Stimulated activated CD4-positive, alpha-beta T cell treated with anti-CD3 and anti-CD28 coated beads, Interleukin-4, amount 100 ng/mL, for 4 hours (primary cell): ENCODE measurements around the gene SLC26A1.

Experiments used
- DNase-seq, 2 experiments: peaks; one replicate each; pipeline ENCODE4 v3.0.0-alpha.2; 2020

Gene SLC26A1

DNA sequence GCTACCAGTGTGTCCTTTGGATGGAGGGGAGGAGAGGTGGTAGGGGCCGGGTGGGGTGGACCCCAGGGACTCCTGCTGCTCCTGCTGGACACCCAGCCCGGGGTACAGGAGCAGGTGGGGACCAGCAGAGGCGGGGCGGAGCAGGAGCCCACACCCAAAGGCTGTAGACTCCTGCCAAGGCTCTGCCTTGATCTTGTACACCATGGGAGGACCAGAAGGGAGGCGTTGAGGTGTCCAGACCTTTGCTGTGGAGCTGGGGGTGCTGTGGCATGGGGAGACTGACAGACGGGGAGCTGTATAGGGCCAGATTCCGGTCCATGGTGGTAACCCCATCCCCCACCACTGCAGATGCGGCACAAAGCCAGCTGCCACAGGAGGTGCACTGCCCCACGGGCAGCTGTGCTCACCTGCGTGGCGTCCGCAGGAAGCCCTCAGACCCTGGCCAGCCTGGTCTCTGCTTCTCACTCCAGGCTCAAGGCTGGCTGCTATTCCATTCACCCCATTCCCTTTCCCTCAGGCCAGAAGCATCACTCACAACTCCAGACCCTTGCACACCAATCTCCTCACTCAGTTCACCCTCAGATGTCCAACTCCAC lies 5.0 kb upstream of the SLC26A1 start:
- no peak for DNase-seq

DNA sequence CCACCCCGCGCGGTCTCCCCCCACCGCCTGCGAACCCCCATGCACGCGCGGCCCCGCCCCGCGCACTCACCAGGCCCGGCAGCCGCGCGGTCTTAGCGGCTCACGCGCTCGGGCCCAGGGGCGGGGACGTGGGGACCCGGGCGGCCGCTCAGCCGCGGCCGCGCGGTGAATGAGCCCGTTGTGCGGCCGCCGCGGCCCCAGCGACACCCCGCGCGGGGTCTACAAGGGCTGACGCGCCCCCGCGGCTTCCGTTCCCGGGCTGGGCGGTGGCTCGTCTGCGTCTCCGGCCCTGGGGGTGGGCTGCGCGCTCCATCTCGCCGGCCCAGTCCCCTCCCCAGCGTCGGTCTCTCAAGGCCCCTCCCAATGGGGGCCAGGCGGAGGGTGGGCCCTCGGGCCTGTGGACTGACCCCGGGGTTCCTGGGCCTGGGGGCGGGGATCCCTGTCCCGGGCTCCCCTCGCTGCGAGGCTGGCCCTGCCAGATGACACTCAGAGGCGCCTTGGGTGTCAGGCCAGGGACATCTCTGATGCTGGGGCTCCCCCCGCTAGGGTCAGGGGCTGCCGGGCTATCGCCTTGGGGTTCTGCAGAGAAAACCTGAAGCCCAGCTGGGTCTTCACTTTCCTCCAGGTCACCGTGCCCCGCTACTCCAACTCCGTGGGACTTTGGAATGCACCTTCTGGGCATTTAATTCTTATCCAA lies 4.3 kb upstream of the SLC26A1 start:
- no peak for DNase-seq

DNA sequence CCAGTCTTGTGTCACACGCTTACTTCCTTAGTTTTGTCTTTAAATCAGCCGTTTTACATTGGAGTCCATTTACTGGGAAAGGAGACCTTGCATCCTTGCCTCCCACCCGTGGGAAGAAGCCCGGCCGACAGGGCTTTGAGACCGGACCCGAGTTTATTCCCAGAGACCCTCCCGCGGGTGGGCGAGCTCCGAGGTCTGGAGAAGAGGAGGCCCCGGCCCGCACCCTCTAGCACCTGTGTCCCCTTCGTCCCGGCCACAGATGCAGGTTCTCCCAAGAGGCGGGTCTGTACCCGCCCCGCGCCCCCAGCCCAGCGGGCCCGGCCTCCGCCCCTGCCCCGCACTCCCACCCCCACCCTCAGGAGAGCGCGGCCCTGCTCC lies 3.8 kb upstream of the SLC26A1 start:
- no peak for DNase-seq

DNA sequence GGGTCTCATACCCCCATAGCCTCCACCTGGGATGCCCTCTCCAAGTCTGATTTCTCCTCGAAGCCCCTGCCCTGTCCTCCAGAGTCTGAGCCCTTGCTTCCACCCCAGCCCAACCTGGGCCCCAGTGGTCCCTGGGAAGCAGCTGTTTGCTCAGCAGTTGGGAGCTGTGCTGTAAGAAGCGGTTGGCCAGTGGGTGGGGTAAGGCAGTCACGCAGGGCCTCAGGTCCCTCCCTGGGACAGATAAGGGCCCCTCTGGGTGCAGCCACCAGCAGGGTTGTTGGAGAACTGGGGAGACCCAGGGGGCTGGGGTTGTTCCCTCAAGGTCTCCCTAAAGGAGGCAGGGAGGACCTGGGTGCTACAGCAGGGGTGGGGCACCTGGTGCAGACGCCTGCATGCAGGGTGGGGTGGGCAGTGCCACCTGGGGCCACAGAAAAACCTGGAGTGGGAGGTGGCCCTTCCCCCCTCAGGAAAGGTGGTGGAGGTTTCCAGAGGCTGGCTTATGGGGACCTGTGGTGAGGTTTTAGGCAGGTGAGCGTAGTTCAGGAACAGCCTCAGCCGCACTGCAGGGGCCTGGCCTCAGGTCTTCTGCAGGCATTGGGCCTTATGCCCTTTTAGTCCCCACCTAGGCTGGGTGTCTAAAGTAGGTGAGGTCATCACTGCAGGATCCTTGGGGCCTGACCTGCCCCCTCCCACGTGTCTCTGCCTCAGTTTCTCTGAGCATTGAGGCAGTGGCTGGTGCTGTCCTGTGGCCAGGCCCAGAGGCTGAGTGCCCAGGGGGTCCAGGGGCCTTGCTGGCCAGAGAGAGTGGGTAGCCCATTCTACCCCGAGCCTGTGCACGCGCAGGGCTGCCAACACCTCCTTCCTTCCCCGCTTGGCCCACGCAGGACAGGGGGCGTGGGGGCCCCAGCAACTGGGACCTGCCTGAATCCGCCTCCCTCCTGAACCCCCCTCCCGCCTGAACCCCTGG lies 3.1 kb upstream of the SLC26A1 start:
- no peak for DNase-seq

DNA sequence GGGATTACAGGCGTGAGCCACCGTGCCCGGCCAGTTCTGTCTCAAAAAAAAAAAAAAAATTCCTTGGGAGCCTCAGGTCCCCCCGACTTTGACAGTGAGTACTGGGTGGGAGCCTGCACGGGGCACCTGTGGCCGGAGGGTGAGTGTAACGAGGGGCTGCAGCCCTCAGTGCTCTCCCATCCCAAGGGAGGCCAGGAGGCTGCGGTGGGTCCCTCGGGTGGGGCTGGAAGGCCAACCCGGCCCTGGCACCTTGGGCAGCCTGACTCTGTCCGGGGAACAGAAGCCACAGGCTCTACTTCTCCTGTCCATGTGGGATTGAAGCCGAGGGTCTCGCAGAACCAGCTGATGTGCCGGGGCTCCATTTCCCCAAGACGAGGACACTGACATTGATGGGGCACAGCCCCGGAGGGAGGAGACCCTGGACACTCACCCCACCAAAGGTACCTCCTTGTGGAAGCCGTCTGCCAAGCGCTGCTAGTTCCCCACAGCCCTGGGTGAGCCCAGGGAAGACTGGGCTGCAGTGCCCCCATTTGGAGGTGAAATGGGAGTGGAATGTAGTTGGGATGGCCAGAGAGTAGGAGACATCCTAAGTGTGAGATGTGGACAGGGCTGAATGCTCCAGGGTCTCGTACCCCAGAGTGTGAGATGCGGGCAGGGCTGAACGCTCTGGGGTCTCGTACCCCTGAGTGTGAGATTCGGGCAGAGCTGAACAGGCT lies 2.3 kb upstream of the SLC26A1 start:
- DNase-seq: no peak

DNA sequence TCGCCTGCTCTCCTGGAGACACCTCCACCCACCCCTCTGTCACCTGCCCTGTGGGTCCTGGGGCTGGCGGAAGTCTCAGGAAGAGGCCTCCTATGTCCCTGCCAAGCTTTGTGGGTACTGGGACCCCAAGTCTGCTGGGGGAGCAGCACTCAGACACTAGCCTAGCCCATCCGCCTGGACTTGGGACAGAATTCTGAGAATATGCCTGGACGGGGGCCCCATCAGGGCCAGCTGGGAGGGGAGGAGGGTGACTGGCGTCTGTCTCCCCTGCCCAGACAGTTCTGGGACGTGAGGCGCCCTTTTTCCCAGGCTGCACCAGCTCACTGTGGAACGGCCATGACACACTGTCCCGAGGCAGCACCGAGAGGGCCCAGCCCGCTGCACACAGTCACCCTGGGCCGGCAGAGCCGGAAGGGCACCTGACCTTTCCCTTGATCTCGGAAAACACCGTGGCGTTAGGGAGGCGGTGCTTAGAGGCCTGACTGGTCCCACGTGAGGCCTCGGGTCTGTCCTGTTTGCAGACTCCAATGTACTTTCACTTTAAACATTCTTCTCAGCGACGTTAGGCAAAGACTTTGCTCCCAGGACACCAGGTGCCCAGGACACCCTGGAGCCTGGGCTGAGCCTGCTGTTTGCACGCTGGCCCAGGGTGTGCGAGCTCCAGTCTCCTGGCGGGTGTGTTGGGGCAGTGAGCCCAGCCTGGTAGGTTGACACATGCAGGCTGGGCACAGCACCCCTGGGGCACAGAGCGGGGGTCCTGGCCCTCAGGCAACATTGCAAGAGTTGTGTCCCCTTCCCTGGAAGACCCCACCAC lies 700 bp downstream of the SLC26A1 start:
- DNase-seq: no peak

DNA sequence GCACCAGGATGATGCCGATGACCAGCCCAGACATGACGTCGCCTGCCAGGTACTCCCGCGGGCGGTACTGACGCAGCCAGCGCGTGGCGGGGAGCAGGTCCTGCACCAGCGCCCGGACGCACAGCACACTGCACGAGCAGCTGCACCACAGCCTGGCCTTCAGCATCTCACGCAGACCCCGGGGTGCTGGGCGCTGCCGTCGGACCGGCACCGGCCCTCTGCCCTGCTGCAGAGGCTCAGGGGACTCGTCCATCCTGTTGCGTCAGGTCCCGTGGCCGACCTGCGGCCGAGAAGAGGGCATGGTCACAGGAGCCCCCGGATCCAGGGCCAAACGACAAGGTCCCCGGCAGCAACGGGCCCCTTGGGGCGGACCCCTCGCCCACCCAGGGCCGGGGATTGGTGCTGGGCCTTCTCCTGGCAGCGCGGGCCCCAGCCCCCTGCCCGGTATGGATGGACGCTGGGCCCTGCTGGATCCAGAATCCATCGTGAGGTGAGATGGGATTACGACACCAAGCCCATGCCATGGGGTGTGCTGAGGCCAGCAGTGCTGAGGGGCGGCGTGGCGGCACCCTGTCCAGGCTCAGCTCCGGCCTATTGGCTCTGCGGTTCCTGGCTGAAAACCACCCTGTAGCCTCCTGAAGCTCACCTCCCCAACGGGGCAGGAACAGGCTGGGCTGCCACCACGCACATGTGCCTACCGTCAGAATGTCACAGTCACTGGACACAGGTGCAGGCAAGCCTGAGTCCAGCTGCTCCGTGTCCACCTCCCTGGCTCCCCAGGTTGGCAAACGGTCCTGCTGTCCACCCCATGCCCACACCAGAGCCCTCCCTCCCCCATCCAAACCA lies 1.5 kb downstream of the SLC26A1 start:
- no peak for DNase-seq

DNA sequence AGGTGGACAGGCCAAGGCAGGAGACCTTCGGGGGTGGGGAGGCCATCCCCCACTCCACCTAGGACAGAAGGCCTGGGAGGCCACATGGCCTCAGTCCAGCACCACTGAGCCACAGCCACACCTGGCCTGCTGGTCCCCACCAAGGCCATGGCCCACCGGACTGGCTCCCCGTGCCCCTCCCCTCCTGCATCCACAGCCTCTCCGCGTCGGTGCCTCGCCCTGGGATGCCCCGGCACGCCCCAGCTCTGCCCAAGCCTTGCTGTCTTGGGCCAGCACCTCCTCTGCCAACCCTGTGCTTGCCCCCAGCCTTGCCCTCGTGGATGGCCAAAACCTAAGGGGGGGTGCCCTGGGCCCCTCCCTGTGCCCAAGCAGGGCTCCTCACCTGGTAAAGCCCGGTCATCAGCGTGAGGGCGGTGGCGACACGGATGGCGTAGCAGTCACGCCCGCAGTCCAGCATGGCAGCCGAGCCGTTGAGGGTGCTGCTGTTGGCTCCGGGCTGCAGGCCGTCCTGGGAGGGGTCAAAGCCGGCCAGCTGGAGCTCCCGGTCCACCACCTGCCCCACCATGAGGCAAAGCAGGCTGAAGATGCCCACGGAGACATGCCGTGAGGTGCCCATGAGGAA lies 2.3 kb downstream of the SLC26A1 start:
- no peak for DNase-seq

DNA sequence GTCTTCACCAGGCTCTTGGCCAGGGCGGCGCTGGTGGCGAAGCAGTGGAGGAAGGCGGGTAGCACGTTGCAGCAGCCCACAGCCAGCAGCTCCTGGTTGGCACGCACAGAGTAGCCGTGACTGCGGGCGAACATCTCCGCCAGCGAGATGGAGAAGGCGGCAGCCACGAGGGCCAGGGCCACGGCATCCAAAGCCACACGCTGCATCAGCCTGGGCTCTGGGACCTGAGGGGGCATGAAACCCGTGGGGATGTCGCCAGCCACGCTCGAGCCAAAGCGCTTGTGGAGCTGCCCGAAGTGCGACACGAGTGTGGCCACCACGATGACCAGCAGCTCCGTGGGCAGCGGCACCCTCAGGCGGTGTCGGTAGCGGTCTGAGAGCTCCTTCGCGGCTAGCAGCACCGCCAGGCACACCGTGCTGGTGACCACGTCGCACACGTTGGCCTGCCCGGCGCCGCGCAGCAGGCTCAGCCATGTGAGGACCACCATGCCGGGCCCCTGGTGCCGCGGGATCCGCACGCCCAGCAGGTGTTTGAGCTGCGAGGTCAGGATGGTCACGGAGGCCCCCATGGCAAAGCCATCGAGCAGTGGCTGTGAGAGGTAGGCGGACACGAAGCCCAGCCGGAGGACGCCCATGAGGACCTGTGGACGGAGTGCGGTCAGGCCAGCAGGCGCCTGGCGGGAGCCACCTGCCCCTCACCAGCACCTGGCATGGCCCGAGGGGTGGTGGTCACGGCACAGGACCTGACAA lies 3.3 kb downstream of the SLC26A1 start:
- no peak for DNase-seq

DNA sequence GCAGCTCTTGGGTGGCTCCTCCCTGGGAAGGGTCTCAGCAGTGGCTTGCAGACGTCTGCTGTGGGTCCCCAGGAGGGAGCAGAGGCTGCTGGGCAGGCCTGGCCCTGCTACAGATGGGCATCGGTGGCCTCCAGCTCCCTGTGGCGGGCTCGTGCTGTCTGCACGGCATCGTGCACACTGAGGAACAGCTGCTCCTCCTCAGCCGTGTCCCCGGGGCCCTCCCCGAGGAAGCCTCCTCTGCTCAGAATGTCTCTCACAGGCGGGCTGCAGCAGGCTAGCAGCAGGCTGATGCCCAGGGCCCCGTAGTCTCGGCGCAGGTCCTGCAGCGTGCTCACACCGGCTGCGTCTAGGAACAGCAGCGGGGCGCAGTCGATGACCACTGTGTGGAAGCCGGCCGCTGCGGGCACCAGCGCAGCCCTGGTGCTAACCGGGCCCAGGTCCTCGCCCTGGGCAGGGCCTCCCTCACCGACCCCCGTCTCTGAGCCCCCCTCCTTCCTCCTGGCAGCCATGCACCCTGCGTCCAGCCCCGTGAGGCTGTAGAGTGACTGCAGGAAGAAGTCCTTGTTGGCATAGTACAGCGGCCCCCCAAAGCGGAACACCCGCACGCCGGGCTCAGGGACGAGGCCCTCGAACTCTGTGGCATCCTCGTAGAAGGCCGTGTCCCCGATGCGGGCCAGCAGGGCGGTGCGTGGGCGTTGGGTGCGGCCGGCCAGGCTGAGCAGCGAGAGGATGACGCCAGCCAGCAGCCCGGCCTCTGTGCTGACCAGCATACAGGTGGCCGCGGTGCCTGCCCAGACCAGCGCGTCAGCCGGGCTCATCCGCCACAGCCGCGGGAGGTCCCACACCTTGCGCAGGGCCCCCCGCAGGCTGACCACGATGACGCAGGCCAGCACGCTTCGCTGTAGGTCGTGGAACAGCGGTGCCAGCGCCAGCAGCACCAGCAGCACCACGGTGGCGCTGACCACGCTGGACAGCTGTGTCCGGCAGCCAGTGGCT lies 4.2 kb downstream of the SLC26A1 start:
- DNase-seq: no peak

DNA sequence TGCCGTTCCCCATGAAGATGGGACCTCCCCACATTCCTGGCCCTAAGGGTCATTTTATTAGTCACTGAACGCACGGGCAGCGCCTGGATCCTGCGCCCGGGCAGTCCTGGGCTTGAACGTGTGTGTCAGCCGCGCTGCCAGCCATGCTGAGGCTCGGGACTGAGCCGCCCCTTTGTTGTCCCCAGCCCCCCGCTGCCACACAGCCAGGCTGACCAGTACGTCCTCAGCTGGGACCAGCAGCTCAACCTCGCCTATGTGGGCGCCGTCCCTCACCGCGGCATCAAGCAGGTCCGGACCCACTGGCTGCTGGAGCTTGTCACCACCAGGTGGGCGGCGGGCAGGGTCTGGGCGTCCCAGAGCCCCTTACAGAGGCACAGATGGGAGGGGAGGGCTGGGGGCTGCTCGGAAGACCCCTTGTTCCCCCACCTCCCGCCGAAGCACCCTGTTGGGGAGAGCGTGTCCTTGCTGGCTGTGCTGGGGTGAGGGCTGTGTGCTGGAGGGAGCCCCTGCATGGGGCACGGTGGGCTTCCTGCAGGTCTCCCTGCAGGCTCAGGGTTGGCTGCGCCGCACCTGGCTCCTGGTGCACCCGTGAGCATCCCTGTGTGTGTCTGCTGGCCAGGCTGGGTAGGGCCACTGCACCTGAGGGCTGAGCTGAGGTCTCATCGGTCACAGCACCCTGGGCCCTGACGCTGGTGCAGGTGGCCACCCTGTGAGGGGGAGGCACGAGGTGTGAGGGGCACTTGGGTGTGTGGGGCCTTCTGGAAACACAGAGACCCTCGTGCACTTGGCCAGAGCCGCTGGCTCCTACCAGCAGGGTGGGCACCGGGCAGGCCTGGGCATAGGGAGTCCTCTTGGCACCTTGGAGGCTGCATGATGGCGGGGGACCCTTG lies 5.3 kb downstream of the SLC26A1 start:
- no peak for DNase-seq

DNA sequence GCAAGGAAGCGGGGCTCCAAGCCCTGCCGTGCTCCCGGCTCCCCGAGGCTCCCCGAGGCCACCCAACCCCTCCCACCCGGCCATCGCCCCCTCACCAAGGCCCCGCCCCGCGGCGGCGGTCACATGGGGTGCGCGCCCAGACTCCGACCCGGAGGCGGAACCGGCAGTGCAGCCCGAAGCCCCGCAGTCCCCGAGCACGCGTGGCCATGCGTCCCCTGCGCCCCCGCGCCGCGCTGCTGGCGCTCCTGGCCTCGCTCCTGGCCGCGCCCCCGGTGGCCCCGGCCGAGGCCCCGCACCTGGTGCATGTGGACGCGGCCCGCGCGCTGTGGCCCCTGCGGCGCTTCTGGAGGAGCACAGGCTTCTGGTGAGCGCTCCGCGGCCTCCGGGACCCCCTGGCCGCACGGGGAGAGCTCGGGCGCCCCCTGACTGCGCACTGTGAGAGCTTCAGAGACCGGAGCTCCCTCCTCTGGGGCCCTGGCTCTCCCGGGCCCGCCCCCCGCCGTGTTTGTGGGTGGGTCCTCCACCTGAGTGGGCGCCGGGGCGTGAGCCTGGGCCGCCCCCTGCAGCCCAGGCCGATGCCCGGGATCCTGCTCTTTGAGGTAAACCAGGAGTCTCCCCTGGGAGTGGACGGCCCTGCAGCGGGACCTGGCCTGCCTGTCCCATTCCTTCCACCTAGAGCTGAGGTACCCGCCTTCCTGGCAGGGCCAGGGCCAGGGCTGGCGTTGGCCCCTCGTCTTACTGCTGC lies 6.2 kb downstream of the SLC26A1 start, which contains the start of gene IDUA:
Gene IDUA, plus strand, starts transcription at position 166 of the 745 bp plus-strand sequence. Its CDS starts 41 bp downstream, at position 207.
- peak; percentile 86 to 88 for DNase-seq

DNA sequence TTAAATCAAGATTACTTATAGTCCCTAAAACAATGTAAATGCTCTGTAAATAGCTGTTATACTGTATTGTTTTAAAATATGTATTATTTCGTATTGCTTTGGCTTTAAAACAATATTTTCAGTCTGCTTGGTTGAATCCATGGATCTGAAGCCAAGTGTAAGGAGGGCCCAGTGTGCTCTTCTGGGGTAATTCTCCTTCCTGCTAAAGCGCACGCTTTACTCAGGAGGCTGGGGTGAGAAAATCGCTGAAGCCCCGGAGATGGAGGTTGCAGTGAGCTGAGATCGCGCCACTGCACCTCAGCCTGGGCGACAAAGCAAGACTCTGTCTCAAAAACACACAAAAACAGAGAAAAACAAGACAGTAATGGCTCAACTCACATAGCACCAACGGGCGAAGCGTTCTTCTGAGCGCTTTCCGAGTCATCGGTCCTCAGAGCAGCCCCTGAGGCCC lies 6.8 kb downstream of the SLC26A1 start:
- no peak for DNase-seq

DNA sequence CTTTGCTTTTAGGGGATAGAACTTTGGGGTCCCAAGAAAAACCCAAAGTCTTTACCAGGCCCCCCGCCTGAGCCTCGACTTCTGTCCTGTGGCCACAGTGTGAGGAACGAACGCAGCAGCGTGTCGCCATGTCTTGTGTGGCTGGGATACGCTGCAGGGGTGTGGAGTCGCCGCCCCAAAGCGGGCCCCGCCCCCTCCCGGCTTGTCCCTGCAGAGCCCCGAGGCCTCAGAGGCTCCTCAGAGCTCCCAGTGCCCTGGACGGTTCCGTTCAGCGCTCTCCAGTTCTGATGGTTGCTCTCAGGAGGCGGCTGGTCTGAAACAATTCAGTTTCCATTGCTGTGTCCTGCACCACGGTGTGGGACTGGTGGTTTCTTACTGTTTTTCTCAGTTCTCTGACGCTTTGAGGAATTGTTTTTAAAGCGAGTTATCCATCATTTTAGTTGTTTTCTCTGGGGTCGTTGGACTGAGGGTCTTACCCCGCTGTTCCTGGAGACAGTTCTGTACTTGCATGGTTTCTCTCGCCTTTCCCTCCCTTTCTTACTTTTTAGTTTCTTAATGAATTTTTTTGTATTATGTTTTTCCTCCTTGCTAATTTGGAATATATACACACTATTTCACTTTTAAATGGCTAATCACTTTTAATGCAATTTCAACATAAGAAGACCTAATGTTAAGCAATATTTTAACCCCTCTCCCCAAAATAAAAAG lies 7.9 kb downstream of the SLC26A1 start:
- DNase-seq: peak; percentile 69 to 78

DNA sequence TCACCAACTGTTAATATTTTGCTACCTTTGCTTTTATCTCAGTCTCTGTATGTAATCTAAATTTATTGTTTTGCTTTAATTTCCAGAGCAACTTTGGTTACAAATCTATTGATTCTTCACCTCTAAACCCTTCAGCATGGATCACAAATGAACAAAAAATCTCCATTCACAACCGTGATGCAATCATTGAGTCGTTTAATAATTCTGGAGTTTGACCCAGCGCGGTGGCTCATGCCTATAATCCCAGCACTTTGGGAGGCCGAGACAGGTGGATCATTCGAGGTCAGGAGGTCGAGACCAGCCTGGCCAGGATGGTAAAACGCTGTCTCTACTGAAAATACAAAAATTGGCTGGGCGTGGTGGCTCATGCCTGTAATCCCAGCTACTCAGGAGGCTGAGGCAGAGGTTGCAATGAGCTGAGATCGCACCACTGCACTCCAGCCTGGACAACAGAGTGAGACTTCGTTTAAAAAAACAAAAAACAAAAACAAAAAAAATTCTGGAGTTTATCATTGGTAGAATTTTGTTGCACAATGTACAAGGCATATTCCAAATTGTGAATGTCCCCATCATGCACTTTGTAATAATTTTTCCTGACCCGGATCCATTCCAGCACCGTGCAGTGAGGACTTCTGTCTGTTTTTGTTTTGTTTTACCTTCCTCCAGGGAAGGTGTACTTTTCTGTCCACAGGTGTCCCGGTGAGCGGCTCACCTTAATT lies 8.7 kb downstream of the SLC26A1 start:
- DNase-seq: no peak
